Mesenteric fat pad (tissue), 1 donor: ENCODE results near the gene TTLL3. TPM values are rescaled to one million over a fixed set of nuclear protein-coding genes. Genes with fewer than 3 reads are reported as not detected.
"Not testable (repeated sequence)": the region's sequence is repeated elsewhere in the genome, so short reads cannot be mapped to it uniquely, and the experiment has no call there.

Source experiments
- DNase-seq: peaks from one replicate; pipeline ENCODE4 v3.0.0-alpha.2; 2020; ENCODE audit warnings: low spot score
- total RNA-seq: library from RNA; stranded (reverse); fragmentation: NEBNext Ultra II Directional; extraction: Animal tissue kit (Norgen Biotek cat#: 25700); gene quantifications from one replicate; pipeline ENCODE4 v1.2.1, GENCODE V29; 2021
- donor health status: DM: yes; HTN: yes; CAD: no.

The TTLL3 gene
- total RNA-seq, 1 donor from 2014 or later: 31.0 TPM

DNA sequence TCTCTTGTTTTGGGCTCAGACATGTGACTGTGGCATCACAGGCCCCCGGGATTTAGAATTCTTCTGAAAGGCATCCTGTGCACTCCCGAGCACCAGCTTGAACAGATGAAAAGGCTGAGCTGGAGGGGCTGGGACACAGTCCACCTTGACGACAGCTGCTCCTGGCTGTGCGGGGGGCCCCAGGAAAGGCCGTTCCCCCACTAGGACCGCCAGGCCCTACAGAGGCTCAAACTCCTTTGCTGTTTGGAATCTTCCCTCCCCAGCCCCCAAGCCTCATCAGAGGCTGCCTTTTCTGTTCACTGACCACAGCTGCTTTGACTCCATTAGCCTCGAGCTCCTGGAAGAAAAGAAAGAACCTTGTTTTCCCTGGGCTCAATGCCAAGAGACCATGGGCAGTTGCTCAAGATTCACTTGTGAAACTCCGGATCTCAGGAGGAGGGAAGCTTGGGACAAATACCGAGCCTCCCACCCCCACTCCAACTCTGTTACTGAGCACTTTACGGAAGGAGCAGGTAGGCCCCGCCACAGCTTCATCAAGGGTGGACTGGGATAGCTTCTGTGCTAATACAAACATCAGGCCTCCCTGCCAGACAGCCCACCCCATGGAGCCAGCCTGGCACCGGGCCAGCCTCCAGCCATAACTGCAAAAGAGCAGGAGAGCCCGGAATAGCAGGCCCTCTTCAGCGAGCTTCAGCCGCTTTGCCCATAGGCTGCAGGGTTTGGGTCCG lies 54.3 kb downstream of the TTLL3 start:
- no peak for DNase-seq

GRCh38 chr3:9865125-9865637 lies 55.1 kb downstream of the TTLL3 start:
- not testable (repeated sequence) for DNase-seq

DNA sequence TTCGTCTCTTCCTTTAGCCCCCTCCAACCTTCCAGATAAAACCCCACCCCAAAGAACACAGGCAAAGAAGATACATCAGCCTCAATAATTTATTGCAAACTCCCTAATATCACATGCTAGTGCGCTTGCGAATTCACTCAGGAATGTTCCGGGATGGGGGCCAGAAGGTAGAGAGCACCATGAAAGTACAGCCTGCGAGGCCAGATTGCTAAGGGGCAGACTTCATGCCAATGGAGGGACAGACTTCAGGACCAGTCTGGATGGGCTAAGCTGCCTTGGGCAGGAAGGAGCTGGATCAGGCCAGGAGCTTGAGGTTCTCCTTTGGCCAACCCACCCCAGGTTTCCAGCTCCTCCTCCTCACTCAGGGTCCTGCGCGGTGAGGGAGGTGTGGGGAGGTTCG lies 56.6 kb downstream of the TTLL3 start:
- no peak for DNase-seq

DNA sequence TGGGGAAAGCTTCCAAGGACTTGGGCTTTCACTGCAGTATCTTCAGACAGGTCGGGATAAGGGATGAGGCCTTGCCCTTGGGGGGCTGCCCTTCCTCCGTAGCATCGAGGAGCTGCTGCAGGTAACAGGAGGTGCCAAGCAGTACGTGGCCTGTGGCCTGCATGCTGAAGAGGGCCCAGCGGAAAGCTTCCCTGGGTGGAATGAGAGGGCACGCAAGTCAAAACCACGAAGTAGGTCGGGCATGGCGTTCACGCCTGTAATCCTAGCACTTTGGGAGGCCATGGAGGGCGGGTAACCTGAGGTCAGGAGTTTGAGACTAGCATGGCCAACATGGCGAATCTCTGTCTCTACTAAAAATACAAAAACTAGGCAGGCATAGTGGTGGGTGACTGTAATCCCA lies 57.0 kb downstream of the TTLL3 start:
- DNase-seq: no peak

- DNase-seq: no peak
These were observed 59.9 kb downstream of the TTLL3 start for GRCh38 chr3:9869955-9870354.

DNA sequence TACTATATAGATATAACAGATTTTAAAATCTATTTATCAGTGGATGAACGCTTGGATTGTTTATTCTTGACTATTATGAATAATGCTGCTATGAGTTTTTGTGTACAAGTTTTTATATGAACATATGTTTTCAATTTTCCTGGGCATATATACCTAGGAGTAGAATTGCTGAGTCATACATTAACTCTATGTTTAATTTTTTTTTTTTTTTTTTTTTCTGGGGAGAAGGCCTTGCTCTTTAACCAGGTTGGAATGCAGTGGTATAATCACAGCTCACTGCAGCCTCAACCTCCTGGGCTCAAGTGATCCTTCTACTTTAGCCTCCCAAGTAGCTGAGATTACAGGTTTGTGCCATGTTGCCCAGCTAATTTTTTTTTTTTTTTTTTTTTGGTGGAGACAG lies 60.9 kb downstream of the TTLL3 start:
- DNase-seq: no peak

DNA sequence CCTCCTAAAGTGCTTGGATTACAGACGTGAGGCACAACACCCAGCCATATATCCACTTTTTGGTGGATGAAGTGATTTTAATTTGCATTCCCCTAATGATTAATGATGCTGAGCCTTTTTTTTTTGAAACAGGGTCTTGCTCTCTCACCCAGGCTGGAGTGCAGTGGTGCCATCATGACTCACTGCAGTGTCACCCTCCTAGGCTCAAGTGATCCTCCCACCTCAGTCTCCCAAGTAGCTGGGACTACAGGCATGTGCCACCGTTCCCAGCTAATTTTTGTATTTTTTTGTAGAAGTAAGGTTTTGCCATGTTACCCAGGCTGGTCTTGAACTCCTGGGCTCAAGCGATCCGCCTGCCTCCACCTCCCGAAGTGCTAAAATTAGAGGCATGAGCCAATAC lies 62.0 kb downstream of the TTLL3 start:
- not testable (repeated sequence) for DNase-seq

GRCh38 chr3:9875448-9875847 lies 65.4 kb downstream of the TTLL3 start:
- no peak for DNase-seq

DNA sequence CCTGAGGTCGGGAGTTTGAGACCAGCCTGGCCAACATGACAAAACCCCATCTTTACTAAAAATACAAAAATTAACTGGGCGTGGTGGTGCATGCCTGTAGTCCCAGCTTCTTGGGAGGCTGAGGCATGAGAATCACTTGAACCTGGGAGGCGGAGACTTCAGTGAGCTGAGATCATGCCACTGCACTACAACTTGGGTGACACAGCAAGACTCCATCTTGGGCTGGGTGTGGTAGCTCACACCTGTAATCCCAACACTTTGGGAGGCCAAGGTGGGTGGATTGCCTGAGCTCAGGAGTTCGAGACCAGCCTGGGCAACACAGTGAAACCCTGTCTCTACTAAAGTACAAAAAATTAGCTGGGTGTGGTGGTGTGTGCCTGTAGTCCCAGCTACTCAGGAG lies 66.2 kb downstream of the TTLL3 start:
- not testable (repeated sequence) for DNase-seq

GRCh38 chr3:9876991-9877390 lies 66.9 kb downstream of the TTLL3 start:
- no peak for DNase-seq

GRCh38 chr3:9878700-9879099 lies 68.6 kb downstream of the TTLL3 start:
- DNase-seq: no peak

DNA sequence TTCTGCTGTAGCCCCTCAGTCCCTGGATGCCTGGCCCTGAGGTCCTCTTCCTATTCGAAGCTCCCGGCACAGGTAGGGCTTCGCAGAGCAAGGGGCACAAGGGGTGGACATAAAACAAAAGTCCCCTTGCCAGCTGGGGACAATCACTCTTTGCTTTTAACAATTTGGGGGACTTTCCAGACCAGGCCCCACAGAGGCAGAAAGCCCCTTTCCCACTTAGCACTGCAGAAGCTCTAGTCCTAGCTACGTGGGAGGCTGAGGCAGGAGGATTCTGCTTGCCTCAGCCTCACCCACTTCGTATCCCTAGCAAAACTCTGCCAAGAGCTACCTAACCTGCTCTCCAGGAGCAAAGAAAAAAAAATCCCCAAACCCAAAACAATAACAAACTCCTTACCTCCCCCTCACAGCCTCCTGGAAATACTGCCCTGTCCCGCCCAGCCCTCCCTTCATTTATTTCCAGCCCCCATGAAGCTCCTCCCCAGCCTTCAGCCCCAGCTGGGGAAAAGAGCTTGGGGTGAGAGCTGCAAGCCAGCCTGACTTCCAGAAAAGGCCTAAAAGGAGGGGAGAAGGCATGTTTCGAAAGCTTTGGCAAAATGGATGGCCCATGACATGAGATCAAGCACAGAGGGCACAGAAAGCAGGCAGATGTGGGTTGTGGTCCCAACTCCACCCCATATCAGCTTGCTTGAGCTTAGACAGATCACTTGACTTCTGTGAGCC lies 69.9 kb downstream of the TTLL3 start, which contains the start of gene CIDEC:
CIDEC (minus strand) TSS at position 424 of the 720 bp plus-strand sequence. CDS start 1,767 bp downstream, outside the sequence.
- DNase-seq: no peak

DNA sequence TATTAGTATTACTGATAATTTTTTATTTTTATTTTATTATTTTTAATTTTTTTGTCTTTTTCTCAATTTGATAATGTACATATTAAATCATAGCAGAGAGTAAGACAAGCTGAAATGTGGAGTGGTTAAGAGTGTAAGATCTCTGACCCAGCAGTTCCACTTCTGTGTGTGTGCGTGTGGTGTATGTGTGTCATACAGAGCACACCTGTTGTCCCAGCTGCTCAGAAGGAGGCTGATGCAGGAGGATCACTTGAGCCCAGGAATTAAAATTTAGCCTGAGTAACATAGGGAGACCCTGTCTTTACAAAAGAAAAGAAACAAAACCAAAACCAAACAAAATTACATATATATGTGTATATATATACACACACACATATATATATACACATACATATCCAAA lies 71.4 kb downstream of the TTLL3 start:
- no peak for DNase-seq

- DNase-seq: no peak
These were observed 73.9 kb downstream of the TTLL3 start for GRCh38 chr3:9883706-9884554.

DNA sequence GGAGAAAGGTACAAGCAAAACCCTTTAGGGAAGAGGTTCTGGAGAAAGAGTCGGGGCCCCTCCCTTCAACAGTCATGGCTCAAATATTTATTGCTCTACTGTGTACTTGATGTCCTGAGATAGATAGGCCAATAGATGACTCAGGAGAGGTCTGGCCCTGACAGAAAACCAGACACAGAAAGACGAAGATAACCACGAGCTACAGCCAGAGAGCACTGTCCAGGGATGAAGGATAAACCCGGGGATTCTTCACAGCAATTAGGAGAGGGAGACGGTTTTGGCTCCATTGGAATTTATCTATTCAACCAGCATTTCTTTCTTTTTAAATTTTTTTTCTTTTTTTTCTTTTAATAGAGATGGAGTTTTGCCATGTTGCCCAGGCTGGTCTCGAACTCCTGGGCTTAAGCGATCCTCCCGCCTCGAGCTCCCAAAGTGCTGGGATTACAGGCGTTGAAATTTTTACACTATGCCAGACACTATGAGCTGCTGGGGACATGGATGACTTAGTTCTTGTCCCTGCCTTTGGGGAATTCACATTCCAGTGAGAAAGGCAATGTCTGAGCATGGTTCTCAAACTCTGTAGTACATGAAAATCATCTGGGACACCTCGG lies 74.6 kb downstream of the TTLL3 start:
- DNase-seq: no peak

Other genes starting within 250 kb of the TTLL3 start
- 32.5 TPM for gene MTMR14, start 160.8 kb upstream of the TTLL3 start, total RNA-seq
- gene CPNE9, start 106.4 kb upstream of the TTLL3 start, total RNA-seq: not detected
- gene BRPF1, start 78.5 kb upstream of the TTLL3 start, total RNA-seq: 18.7 TPM
- 14.4 TPM for gene OGG1, start 60.3 kb upstream of the TTLL3 start, total RNA-seq
- gene CAMK1, start 40.3 kb upstream of the TTLL3 start, total RNA-seq: 98.6 TPM
- 40.4 TPM for gene TADA3, start 17.8 kb upstream of the TTLL3 start, total RNA-seq
- 151 TPM for gene ARPC4, start 17.2 kb upstream of the TTLL3 start, total RNA-seq
- 25.6 TPM for gene RPUSD3, start 33.7 kb downstream of the TTLL3 start, total RNA-seq
- 880 TPM for gene CIDEC, start 70.0 kb downstream of the TTLL3 start, total RNA-seq
- gene JAGN1, start 80.3 kb downstream of the TTLL3 start, total RNA-seq: 49.8 TPM
- gene IL17RE, start 92.6 kb downstream of the TTLL3 start, total RNA-seq: 20.2 TPM
- 28.8 TPM for gene IL17RC, start 106.8 kb downstream of the TTLL3 start, total RNA-seq
- 24.8 TPM for gene CRELD1, start 123.6 kb downstream of the TTLL3 start, total RNA-seq
- 1.6 TPM for gene PRRT3, start 142.1 kb downstream of the TTLL3 start, total RNA-seq
- gene EMC3, start 176.6 kb downstream of the TTLL3 start, total RNA-seq: 143 TPM
- gene FANCD2, start 216.2 kb downstream of the TTLL3 start, total RNA-seq: 2.8 TPM